Head of caudate nucleus (tissue), 42 donors: ENCODE results near the gene KIDINS220.

Experiments
- DNase-seq, 42 donors: peaks; one replicate each; pipeline versions ENCODE4 v3.0.0 to v3.0.0-alpha.2; 2020 to 2021; ENCODE audit warnings: mixed read lengths in 7 of 42
- intact Hi-C: fragments of 100-400 bp; cut with DNase I; formaldehyde crosslinking; loops from one replicate; pipeline ENCODE4 v1.15.0; 2022

KIDINS220 gene

GRCh38 chr2:8856176-8856575, 18.8 kb upstream of the KIDINS220 start:
- intact Hi-C loops: no loop called here
- DNase-seq: no peak

- DNase-seq: no peak
- intact Hi-C loops: no loop called here
Measured at GRCh38 chr2:8855010-8855409, 17.6 kb upstream of the KIDINS220 start.

GRCh38 chr2:8853426-8853825, 16.0 kb upstream of the KIDINS220 start:
- DNase-seq: no peak
- intact Hi-C loops: no loop called here

GRCh38 chr2:8851811-8852560, 14.6 kb upstream of the KIDINS220 start:
- intact Hi-C loops: no loop called here
- peak; percentile 36 to 96 (median 76) for DNase-seq

- intact Hi-C loops: no loop called here
- no peak for DNase-seq
Measured at GRCh38 chr2:8850845-8851487, 13.6 kb upstream of the KIDINS220 start.

GRCh38 chr2:8849327-8849726, 11.9 kb upstream of the KIDINS220 start:
- DNase-seq: no peak
- intact Hi-C loops: no loop called here

GRCh38 chr2:8848328-8849100, 11.1 kb upstream of the KIDINS220 start:
- intact Hi-C loops: no loop called here
- DNase-seq: no peak

- no peak for DNase-seq
Measured at GRCh38 chr2:8847400-8847799, 10.0 kb upstream of the KIDINS220 start.

GRCh38 chr2:8841932-8842331, 4.5 kb upstream of the KIDINS220 start:
- no peak for DNase-seq
- intact Hi-C loops: no loop called here

More at GRCh38 chr2:8847400-8847799, 10.0 kb upstream of the KIDINS220 start:
- intact Hi-C loops: no loop called here

GRCh38 chr2:8840475-8841091, 3.2 kb upstream of the KIDINS220 start:
- intact Hi-C loops: no loop called here

GRCh38 chr2:8839189-8839965, 2.0 kb upstream of the KIDINS220 start:
- intact Hi-C loops: loop anchor here (5.0 kb wide), 1 partner anchor 87 kb away; no protein-coding TSS in a partner anchor
- no peak for DNase-seq

More at GRCh38 chr2:8840475-8841091, 3.2 kb upstream of the KIDINS220 start:
- DNase-seq: no peak

GRCh38 chr2:8837795-8838140, 355 bp upstream of the KIDINS220 start:
- DNase-seq: peak in 9 of 42 donors; percentile 4 to 49 (median 19)
- intact Hi-C loops: loop anchor here (5.0 kb wide), 1 partner anchor 85 kb away; no protein-coding TSS in a partner anchor

GRCh38 chr2:8835279-8835678, 2.1 kb downstream of the KIDINS220 start:
- no peak for DNase-seq
- intact Hi-C loops: loop anchor here (5.0 kb wide), 1 partner anchor 83 kb away; no protein-coding TSS in a partner anchor

GRCh38 chr2:8833853-8834252, 3.6 kb downstream of the KIDINS220 start:
- intact Hi-C loops: no loop called here
- no peak for DNase-seq

- no peak for DNase-seq
- intact Hi-C loops: no loop called here
Measured at GRCh38 chr2:8831516-8831915, 5.9 kb downstream of the KIDINS220 start.

GRCh38 chr2:8827729-8828128, 9.7 kb downstream of the KIDINS220 start:
- intact Hi-C loops: no loop called here

GRCh38 chr2:8822218-8822617, 15.2 kb downstream of the KIDINS220 start:
- DNase-seq: no peak
- intact Hi-C loops: no loop called here

More at GRCh38 chr2:8827729-8828128, 9.7 kb downstream of the KIDINS220 start:
- DNase-seq: no peak
